Effector memory CD4-positive, alpha-beta T cell (primary cell): ENCODE results near the gene CERS6.

Experiments
- DNase-seq, 3 donors: peaks; one replicate each; pipeline ENCODE4 v3.0.0-alpha.2; 2020
- H3K27ac ChIP-seq: 2 replicates; pipeline ENCODE4 v1.7.0; 2013; ENCODE audit warnings: mild to moderate bottlenecking, low read length, moderate library complexity; ENCODE audit not compliant: insufficient read depth, poor library complexity, severe bottlenecking
- H3K27me3 ChIP-seq: replicated peaks from 2 replicates; pipeline ENCODE4 v1.7.0; 2013; ENCODE audit warnings: mild to moderate bottlenecking, low read length; ENCODE audit not compliant: insufficient read depth, control insufficient read depth, poor library complexity, severe bottlenecking
- H3K36me3 ChIP-seq: 2 replicates; pipeline ENCODE4 v1.7.0; 2013; ENCODE audit warnings: mild to moderate bottlenecking, low read length, moderate library complexity; ENCODE audit not compliant: control insufficient read depth, insufficient read depth
- H3K4me1 ChIP-seq: 2 replicates; pipeline ENCODE4 v1.7.0; 2013; ENCODE audit warnings: low read length, mild to moderate bottlenecking; ENCODE audit not compliant: control insufficient read depth, insufficient read depth, poor library complexity, severe bottlenecking
- H3K4me3 ChIP-seq: 2 replicates; pipeline ENCODE4 v1.7.0; 2013; ENCODE audit warnings: low read length, low read depth, mild to moderate bottlenecking; ENCODE audit not compliant: insufficient read depth, poor library complexity, severe bottlenecking
- H3K9me3 ChIP-seq: 2 replicates; pipeline ENCODE4 v1.7.0; 2013; ENCODE audit warnings: mild to moderate bottlenecking, low read length, moderate library complexity; ENCODE audit not compliant: control insufficient read depth

The CERS6 gene

DNA sequence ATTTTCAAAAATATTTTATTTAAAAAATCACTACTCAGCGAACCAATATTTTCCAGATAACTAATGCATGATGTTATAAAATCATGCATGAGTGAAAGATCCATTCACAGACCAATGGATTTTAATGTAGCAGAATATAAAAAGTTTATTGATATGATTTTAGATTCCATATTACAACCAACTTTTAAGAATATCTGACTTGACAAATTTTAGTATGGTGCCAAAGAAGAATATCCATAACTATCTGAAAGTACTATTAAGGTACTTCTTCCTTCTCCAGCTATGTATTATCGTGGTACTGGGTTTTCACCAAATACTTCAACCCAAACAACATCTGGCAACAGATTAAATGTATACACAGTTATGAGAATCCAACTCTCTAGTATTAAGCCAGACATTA lies 246.5 kb downstream of the CERS6 start:
- Histone ChIP-seq H3K27ac (no peak overlapping the region), H3K4me3 (no peak overlapping the region), H3K27me3 (no peaks in the 10 kb centered on the region), H3K36me3 (no peaks in the 10 kb centered on the region), H3K4me1 (no peaks in the 10 kb centered on the region), H3K9me3 (no peaks in the 10 kb centered on the region)
- DNase-seq: no peak

DNA sequence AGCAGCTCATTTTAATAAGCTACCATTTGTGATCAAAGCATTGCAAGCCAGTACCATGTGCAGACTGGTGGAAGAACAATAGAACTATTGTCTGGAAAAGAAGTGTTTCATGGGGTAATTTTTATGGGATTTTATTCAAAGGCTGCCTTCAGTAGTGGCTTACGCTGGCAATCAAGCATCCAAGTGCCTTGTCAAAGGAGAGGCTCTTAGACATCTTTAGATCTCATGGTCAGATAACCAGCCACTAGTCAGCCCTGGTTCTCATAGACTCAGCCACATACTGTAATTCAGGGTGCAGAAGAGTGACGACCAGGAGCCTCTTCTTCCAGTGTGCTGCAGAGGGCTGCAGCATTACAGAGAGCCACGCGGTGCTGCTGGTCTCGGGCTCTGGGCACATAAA lies 247.9 kb downstream of the CERS6 start:
- Histone ChIP-seq H3K27ac (no peak overlapping the region), H3K27me3 (no peaks in the 10 kb centered on the region), H3K4me3 (no peak overlapping the region), H3K4me1 (no peaks in the 10 kb centered on the region), H3K9me3 (no peaks in the 10 kb centered on the region), H3K36me3 (no peaks in the 10 kb centered on the region)
- no peak for DNase-seq

DNA sequence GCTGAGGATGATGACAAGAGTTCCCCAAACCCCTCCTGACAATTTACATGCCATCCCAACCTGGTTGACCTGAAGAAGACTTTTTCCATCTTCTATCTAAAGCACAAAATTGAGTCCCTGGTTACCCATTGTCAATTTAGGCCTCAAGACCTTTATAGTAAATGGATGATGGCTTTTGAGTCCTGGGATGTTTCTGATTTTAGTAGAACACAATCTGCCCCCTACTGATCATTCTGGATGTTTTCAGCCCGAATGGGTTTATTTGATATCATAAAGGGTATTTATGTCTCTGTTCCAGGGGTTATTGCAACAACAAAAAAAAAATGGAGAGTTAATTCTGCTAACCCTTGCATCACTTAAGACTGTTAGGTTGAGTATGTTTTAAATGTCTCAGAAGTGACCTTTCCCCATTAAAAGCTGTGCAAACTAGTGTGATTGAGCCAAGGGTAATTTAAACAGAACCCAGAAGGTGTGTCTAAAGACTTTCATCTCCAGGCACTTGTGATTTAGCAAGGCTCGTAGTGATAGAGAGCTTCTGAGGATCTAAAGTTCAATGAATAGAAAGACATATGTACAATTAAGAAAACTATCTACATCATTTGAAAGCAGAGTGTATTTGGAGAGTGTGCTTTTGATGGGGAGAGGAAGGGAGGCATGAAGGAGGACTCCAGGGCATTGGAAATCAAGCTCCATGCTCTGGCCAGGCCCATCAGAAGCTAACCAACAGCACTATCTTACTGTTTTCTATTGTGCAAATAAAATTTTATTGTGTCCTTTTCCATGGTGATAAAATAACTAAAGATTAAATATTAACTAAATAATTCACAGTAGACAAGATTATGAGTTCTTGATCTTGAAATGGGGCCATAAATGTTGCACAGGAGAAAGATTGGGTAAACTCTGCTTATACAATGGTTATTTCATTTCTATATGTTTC lies 249.7 kb downstream of the CERS6 start:
- Histone ChIP-seq H3K4me1 (no peaks in the 10 kb centered on the region), H3K4me3 (no peak overlapping the region), H3K9me3 (no peaks in the 10 kb centered on the region), H3K27me3 (no peaks in the 10 kb centered on the region), H3K27ac (no peak overlapping the region), H3K36me3 (no peaks in the 10 kb centered on the region)
- no peak for DNase-seq

DNA sequence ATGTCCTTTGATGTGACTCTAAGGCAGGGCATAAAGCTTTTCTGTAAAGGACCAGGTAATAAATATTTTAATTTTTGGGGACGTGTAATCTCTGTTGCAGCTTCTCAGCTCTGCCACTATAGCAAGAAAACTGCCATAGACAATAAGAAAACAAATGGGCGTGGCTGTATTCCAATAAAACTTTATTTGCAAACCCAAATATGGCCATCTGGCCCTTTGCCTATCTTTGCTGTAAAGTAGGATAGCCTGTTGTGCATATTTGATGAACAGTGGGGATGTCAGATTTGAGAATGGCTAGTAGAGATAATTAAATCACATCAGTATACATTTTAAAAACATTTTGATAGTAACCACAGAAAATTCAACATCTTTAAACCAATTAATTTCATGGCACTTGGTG lies 250.7 kb downstream of the CERS6 start:
- no peaks in the 10 kb centered on the region for H3K36me3 ChIP-seq
- H3K27ac ChIP-seq: no peak overlapping the region
- H3K9me3 ChIP-seq: no peaks in the 10 kb centered on the region
- H3K4me1 ChIP-seq: no peaks in the 10 kb centered on the region
- DNase-seq: no peak
- no peaks in the 10 kb centered on the region for H3K27me3 ChIP-seq
- no peak overlapping the region for H3K4me3 ChIP-seq

DNA sequence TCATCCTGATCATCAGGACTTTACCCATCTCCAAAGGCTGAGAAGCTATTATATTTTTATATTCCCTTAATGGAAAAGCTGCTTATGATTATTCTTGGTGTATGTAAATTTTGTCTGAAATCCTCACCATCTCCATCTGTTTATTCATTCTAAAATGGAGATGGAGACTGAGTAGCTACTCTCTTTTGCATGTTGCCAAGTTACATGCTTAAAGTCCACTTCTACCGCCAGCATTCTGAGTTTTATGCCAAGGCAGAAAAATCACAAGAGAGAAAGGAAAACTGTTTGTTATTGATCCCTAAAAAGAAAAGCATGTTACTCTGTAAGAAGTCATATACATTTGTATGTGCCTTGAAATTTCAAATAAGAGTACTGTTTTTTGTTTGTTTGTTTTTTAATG lies 252.0 kb downstream of the CERS6 start:
- DNase-seq: no peak
- H3K27ac ChIP-seq: no peak overlapping the region
- no peaks in the 10 kb centered on the region for H3K4me1 ChIP-seq
- no peaks in the 10 kb centered on the region for H3K27me3 ChIP-seq
- H3K4me3 ChIP-seq: no peak overlapping the region
- no peaks in the 10 kb centered on the region for H3K36me3 ChIP-seq
- no peaks in the 10 kb centered on the region for H3K9me3 ChIP-seq

DNA sequence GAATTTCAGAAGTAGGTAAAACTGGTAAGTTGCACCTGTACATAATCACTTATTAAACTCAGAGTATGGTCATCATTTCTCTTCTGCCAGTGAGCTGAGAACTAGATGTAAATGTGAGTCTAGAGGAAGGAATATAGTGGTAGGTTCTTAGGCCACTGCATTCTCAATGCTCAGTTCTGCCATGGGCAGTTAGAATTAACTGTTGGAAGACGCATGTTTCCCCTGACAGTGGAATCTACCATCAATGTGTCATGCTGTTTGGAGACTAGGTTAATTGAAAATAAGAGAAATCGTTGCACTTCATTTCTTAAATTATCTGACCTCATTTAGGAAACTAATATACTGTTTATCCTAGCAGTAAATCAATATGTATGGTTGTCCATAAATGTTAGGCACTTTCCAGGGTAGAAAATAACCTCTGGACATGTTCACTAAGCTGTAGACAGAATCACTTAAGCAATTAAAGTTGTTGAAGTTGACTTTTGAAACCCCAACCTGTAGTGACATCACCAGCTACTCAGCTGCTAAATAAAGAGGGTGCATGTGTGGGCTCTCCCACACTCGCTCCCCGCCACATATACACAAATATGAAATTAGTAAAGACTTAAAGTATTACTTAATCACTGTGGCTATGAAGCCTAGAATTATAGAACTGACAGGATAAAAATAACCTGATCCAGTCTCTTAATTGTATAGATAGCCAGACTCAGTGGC lies 254.8 kb downstream of the CERS6 start:
- H3K27ac ChIP-seq: no peak overlapping the region
- no peaks in the 10 kb centered on the region for H3K9me3 ChIP-seq
- DNase-seq: no peak
- H3K4me3 ChIP-seq: no peak overlapping the region
- no peaks in the 10 kb centered on the region for H3K27me3 ChIP-seq
- H3K4me1 ChIP-seq: no peaks in the 10 kb centered on the region
- no peaks in the 10 kb centered on the region for H3K36me3 ChIP-seq

DNA sequence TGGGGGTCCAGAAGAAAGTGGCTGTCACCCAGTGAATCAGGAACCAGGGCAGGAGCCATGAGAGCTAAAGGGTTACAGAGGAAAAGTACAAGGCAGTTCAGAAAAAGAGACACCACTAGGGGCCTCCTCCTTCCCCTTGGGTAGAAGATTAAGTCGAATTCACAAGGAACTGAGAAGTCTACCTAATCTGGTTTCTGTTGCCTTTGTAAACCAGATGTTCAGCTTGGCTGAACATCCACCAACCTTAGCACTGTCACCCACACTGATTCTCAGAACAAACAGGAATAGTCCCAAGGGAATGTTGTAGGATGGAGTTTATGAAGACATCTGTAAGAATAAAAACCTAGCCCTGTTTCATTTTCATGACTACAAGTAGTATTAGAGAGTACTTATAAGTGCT lies 256.0 kb downstream of the CERS6 start:
- H3K9me3 ChIP-seq: no peaks in the 10 kb centered on the region
- no peaks in the 10 kb centered on the region for H3K27me3 ChIP-seq
- H3K27ac ChIP-seq: no peak overlapping the region
- H3K36me3 ChIP-seq: no peaks in the 10 kb centered on the region
- no peaks in the 10 kb centered on the region for H3K4me1 ChIP-seq
- H3K4me3 ChIP-seq: no peak overlapping the region
- DNase-seq: no peak

DNA sequence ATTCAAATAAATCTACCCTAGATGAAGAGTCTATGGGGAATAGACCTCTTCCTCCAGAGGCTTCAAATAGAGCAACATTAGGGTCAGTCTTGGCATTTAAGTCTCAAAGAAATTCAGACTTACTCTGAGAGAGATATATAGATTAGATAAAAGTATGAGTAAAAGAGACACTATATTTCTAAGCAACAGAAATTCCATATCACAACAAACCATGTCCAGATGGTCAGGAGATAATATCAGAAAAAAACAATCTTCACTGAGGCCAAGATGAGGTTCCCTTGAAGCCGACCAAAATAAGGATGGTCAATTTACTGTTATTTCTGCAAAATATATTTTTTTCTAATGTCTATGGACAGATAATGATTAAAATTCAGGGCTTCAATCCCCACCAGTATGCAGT lies 257.3 kb downstream of the CERS6 start:
- no peak overlapping the region for H3K27ac ChIP-seq
- H3K27me3 ChIP-seq: no peaks in the 10 kb centered on the region
- no peaks in the 10 kb centered on the region for H3K4me1 ChIP-seq
- no peak overlapping the region for H3K4me3 ChIP-seq
- DNase-seq: no peak
- H3K36me3 ChIP-seq: no peaks in the 10 kb centered on the region
- H3K9me3 ChIP-seq: no peaks in the 10 kb centered on the region

DNA sequence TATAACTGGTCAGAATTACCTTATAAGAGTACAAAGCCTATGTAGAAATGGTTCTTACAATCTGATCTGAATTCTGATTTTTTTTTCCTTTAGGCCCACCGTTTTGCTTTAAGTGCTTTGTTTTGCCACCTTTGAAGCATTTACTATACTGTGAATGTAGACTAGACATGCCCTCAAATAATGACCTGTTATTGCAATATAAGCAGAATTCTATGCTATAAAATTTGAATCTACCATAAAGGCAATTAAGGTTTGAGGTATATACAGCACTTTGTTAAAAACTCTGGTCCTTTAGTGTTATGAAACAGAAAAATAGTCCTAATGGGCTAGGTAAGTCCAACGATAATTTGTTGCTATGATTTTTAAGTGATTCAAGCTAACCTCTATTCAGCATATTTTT lies 259.8 kb downstream of the CERS6 start:
- no peaks in the 10 kb centered on the region for H3K9me3 ChIP-seq
- DNase-seq: no peak
- H3K27me3 ChIP-seq: no peaks in the 10 kb centered on the region
- H3K27ac ChIP-seq: no peak overlapping the region
- H3K36me3 ChIP-seq: no peaks in the 10 kb centered on the region
- no peaks in the 10 kb centered on the region for H3K4me1 ChIP-seq
- H3K4me3 ChIP-seq: no peak overlapping the region

DNA sequence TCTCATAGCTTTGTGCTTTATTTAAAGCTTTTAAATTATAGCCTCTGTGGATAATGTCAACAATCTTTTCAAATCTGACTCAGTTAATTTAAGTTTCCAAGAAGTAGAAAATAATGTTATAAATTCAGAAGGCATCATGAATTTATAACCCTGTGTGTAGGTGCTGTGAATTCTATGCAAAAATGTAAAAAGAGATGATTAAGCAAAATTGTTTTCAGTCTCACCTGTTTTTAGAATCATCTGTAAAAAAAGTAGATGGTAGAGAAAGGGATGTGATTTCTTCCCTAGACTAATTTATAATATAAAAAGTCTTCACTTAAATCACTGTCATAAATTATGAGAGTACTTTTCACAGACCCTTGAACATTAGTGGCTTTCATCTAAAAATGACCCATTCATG lies 260.8 kb downstream of the CERS6 start:
- no peak for DNase-seq
- H3K27me3 ChIP-seq: no peaks in the 10 kb centered on the region
- no peaks in the 10 kb centered on the region for H3K36me3 ChIP-seq
- no peak overlapping the region for H3K27ac ChIP-seq
- H3K4me3 ChIP-seq: no peak overlapping the region
- no peaks in the 10 kb centered on the region for H3K4me1 ChIP-seq
- H3K9me3 ChIP-seq: no peaks in the 10 kb centered on the region
